ENCODE results near the gene USHBP1. TPM values are rescaled to one million over a fixed set of nuclear protein-coding genes. Genes with fewer than 3 reads are reported as not detected.
A peak's percentile ranks its signal among the peaks of the same experiment; 100 is the strongest.

USHBP1 gene
- total and polyA plus RNA-seq, 2 of the 13 experiments (the other 11 are each of a cell fraction or from before 2014, with no cell fraction given) = 0.15 to 1.5 TPM

GRCh38 chr19:17227798-17228367, 36.7 kb downstream of the USHBP1 start (continued):
- TF ChIP-seq, protein P1, sequence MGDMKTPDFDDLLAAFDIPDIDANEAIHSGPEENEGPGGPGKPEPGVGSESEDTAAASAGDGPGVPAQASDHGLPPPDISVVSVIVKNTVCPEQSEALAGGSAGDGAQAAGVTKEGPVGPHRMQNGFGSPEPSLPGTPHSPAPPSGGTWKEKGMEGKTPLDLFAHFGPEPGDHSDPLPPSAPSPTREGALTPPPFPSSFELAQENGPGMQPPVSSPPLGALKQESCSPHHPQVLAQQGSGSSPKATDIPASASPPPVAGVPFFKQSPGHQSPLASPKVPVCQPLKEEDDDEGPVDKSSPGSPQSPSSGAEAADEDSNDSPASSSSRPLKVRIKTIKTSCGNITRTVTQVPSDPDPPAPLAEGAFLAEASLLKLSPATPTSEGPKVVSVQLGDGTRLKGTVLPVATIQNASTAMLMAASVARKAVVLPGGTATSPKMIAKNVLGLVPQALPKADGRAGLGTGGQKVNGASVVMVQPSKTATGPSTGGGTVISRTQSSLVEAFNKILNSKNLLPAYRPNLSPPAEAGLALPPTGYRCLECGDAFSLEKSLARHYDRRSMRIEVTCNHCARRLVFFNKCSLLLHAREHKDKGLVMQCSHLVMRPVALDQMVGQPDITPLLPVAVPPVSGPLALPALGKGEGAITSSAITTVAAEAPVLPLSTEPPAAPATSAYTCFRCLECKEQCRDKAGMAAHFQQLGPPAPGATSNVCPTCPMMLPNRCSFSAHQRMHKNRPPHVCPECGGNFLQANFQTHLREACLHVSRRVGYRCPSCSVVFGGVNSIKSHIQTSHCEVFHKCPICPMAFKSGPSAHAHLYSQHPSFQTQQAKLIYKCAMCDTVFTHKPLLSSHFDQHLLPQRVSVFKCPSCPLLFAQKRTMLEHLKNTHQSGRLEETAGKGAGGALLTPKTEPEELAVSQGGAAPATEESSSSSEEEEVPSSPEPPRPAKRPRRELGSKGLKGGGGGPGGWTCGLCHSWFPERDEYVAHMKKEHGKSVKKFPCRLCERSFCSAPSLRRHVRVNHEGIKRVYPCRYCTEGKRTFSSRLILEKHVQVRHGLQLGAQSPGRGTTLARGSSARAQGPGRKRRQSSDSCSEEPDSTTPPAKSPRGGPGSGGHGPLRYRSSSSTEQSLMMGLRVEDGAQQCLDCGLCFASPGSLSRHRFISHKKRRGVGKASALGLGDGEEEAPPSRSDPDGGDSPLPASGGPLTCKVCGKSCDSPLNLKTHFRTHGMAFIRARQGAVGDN (CRISPR knock-in tag; IDR thresholded peaks at IDR 0.05) = 0 out of 2 replicates have a peak, but pooled peaks have one; percentile 19
- TF ChIP-seq MAX (IDR thresholded peaks at IDR 0.05) (0 out of 2 replicates have a peak, but pooled peaks have one; percentile 22), RARG (CRISPR knock-in tag; IDR thresholded peaks at IDR 0.05; ENCODE audit: low read depth) (no peak), ZNF362 (CRISPR knock-in tag; IDR thresholded peaks at IDR 0.05; ENCODE audit: borderline replicate concordance) (no peak), KDM3A (CRISPR knock-in tag; IDR thresholded peaks at IDR 0.05; ENCODE audit: low read depth) (no peak), ZNF619 (CRISPR knock-in tag; IDR thresholded peaks at IDR 0.05) (no peak), TFE3 (CRISPR knock-in tag; IDR thresholded peaks at IDR 0.05) (no peak), ZMYM4 (CRISPR knock-in tag; IDR thresholded peaks at IDR 0.05) (no peak), JUNB (CRISPR knock-in tag; IDR thresholded peaks at IDR 0.05; ENCODE audit: borderline replicate concordance) (no peak), ZNF724P (CRISPR knock-in tag; IDR thresholded peaks at IDR 0.05; ENCODE audit: borderline replicate concordance) (no peak), ZNF549 (CRISPR knock-in tag; IDR thresholded peaks at IDR 0.05) (no peak), TEAD3 (CRISPR knock-in tag; optimal IDR thresholded peaks at IDR 0.05; ENCODE audit: borderline replicate concordance) (no peak), CREB1 (IDR thresholded peaks at IDR 0.05) (no peak), CREB1 (CRISPR knock-in tag; IDR thresholded peaks at IDR 0.05) (no peak), ZNF672 (CRISPR knock-in tag; IDR thresholded peaks at IDR 0.05) (no peak)
- TF ChIP-seq, protein P2, sequence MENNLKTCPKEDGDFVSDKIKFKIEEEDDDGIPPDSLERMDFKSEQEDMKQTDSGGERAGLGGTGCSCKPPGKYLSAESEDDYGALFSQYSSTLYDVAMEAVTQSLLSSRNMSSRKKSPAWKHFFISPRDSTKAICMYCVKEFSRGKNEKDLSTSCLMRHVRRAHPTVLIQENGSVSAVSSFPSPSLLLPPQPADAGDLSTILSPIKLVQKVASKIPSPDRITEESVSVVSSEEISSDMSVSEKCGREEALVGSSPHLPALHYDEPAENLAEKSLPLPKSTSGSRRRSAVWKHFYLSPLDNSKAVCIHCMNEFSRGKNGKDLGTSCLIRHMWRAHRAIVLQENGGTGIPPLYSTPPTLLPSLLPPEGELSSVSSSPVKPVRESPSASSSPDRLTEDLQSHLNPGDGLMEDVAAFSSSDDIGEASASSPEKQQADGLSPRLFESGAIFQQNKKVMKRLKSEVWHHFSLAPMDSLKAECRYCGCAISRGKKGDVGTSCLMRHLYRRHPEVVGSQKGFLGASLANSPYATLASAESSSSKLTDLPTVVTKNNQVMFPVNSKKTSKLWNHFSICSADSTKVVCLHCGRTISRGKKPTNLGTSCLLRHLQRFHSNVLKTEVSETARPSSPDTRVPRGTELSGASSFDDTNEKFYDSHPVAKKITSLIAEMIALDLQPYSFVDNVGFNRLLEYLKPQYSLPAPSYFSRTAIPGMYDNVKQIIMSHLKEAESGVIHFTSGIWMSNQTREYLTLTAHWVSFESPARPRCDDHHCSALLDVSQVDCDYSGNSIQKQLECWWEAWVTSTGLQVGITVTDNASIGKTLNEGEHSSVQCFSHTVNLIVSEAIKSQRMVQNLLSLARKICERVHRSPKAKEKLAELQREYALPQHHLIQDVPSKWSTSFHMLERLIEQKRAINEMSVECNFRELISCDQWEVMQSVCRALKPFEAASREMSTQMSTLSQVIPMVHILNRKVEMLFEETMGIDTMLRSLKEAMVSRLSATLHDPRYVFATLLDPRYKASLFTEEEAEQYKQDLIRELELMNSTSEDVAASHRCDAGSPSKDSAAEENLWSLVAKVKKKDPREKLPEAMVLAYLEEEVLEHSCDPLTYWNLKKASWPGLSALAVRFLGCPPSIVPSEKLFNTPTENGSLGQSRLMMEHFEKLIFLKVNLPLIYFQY (CRISPR knock-in tag; IDR thresholded peaks at IDR 0.05; ENCODE audit: borderline replicate concordance) = no peak

Measured in HepG2 (cell line).